GM12873 (cell line): ENCODE data around the gene TRAF1.

ENCODE experiments used
- CTCF ChIP-seq: IDR thresholded peaks from 2 replicates; pipeline ENCODE4 v1.5.1; 2012; ENCODE audit warnings: low read depth, mild to moderate bottlenecking, moderate library complexity, low read length, control low read depth; ENCODE audit not compliant: insufficient read depth; ENCODE audit errors: missing control alignments

Gene TRAF1

GRCh38 chr9:120867676-120868338 lies 58.8 kb downstream of the TRAF1 start:
- no peak for TF ChIP-seq CTCF

GRCh38 chr9:120866651-120867050 lies 59.9 kb downstream of the TRAF1 start:
- TF ChIP-seq CTCF, result no peak

DNA sequence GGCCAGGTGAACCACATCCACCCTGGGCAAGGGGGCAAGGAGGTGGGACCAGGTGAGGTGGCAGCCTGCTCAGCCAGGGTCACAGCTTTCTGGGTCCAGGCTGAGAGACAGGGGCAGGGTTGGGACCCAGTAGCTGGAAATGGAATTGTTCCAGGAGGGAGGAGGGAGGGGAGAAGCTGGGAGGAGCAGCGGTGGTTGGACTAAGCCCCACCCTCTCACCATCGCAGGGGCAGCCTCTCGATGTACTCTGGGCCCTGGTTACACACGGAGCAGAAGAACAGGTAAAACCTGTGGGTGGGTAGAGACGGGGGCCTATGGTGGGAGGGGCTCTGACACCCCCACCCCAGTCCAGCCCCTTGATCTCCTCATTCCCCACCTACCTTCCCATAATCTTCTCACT lies 60.8 kb downstream of the TRAF1 start:
- TF ChIP-seq CTCF, result no peak

DNA sequence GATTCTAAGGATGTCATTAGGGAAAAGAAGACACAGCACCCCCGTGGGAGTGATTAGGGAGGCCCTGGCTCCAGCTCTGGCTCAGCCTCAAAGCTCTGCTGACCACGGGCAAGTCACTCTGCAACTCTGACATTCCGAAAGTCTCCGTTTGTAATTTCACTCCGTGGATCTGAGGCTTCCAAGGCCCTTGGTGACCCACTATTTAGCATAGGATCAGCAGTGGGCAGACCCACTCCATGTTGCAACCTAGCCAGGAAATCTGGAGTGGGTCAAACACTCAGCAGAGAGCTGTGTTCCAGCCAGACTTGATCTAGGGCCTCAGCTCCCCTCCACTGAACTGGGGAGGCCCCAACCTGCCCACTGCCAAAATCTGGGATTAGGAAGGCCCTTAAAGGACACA lies 61.4 kb downstream of the TRAF1 start:
- TF ChIP-seq CTCF, result no peak

GRCh38 chr9:120864719-120865118 lies 61.9 kb downstream of the TRAF1 start:
- no peak for TF ChIP-seq CTCF

- TF ChIP-seq CTCF, result peak; percentile 22
Measured at GRCh38 chr9:120863833-120864232, 62.8 kb downstream of the TRAF1 start.

GRCh38 chr9:120862452-120862851 lies 64.1 kb downstream of the TRAF1 start:
- TF ChIP-seq CTCF, result no peak

DNA sequence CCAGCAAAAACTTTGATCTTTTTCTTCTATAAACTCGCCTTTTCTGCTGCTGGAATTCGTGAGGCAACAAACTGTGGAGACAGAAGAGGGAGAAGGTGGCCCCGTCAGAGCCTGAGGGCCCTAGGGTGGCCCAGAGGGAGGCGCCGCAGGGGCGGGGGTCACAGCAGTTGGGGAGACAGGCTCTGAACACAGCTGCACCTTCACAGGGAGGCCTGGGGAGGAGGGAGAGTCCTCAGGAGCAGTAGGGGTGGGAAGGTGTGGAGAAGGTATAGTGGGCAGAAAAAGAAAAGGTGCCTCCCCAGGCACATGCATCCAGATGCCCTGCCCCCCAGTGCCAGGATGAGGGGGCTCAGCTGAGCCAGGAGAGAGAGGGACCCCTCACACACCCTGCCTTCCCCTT lies 64.7 kb downstream of the TRAF1 start:
- TF ChIP-seq CTCF, result no peak
